GM21723 (cell line): Measurements from ENCODE around the gene C8G.

Source experiments
- ATAC-seq: cut with Tn5 transposase; IDR thresholded peaks from one replicate; pipeline ENCODE4 v1.9.1; 2021; ENCODE audit warnings: mild to moderate bottlenecking, moderate library complexity; ENCODE audit not compliant: unreplicated experiment

Gene C8G

DNA sequence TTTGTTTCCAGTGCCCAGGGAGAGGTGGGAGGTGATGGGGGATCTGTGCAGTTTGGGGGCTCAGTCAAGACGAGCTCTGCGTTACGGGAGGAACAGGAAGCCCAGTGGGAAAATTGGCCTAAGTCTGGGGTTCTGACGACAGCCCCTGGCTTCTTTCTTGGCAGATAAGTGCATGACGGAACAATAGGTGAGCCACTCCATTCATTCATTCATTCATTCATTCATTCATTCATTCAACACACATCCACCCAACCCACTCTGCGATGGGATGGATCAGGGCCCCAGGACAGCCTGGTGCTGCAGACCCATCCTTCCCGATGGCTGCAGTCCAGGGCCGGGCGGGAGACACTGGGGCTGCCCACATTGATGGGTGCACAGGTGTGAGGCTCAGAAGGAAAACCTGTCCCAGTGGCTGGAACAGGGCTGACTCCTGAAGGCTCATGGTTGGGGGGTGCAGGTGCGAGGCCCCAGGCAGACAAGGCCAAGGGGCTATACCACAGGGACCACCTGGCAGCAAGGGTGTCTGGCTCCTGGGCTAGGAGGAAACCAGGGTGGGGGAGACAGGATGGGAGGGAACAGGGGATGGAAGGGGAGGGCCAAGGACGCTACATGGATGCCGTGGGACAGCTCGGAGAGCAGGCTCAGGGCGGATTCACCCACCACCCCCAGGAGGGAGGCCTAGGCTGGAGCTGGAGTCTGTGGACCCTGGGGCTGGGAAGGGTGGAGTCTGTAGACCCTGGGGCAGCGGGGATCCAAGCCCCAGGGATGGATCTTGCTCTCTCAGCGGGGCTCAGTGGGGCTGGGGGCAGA is 35.8 kb downstream of the C8G start:
- no peak for ATAC-seq

DNA sequence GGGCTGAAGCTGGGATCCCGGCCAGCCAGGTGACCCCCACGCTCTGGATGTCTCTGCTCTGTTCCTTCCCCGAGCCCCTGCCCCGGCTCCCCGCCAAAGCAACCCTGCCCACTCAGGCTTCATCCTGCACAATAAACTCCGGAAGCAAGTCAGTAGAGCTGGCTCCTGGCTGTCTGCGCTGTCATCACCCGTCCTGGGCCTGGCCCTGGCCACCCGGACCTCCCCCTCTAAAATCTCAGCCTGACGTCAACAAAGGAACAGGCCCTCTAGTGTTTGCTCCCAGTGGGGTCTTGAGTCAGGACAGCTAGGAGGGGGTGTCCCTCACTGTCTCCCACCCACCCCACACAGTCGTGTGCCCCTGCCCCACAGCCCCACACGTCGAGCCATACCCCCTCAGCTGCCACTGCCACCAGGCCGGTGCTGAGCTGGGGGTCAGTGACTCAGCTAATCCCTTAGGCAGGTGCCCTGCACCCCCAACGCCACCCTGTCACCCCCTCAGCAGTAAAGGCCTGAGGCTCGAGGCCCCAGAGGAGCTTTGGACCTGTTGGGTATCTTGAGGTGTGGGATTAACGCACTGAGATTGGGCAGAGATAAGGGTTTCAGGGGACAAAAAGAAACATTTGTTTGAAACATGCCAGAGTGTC is 36.7 kb downstream of the C8G start:
- ATAC-seq: no peak

DNA sequence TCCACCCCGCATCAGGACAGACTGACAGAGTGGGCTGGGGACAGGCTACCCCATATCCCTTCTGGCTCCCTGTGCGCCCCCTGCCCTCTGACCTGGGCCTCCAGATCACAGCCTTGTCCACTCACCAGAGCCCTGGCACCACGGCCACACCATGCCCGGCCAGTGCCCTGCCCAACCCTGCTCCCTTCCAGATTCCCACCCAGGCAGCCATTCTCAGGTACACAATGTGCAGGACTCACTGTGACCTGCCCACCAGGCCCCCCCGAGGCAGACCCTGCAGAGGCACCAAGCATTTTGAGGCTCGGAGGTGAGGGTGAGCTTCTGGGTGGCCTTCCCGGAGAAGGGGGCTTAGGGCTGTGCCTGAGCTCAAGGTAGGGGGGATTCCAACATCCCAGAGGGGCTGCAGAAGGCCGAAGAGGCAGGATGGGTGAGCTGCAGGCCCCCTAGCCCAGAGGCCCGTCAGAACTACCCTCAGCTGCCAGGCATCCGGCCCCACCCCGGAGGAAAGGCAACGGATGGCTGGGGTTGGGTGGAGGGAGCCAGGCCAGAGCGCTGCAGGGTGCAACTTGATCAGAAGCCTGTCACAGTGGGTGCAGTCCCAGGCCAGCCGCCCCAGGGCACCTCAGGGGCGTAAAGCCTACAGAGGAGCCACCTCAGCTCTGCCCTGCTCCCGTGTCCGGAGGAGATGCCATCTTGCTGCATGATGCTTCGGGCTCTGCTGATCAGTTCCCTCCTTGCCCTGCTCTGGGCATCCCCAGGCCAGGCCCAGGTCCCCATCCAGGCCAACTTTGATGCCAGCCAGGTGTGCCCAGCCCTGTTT is 37.4 kb downstream of the C8G start, which contains the start of gene LCNL1:
Gene LCNL1 (plus strand): TSS at position 762 of the 820 bp plus-strand sequence. CDS start 594 bp downstream, outside the sequence.
- no peak for ATAC-seq

DNA sequence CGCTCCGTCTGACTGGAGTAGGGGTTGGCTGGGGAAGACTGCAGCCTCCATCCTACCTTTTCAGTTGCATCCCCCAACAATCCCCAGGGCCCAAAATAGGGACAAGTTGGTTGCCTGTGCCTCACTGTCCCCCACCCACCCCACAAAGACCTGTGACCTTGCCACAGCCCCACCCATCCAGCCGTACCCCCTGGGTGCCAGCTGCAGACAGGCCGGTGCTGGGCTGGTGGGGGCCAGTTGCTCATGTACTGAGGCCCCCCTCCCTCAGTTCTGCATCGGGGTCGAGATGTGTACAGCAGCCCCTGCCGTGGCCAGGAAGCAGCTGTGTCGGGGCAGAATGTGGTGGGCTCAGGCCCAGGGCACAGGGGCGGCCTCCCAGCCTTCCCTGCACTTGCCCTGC is 38.1 kb downstream of the C8G start:
- no peak for ATAC-seq

DNA sequence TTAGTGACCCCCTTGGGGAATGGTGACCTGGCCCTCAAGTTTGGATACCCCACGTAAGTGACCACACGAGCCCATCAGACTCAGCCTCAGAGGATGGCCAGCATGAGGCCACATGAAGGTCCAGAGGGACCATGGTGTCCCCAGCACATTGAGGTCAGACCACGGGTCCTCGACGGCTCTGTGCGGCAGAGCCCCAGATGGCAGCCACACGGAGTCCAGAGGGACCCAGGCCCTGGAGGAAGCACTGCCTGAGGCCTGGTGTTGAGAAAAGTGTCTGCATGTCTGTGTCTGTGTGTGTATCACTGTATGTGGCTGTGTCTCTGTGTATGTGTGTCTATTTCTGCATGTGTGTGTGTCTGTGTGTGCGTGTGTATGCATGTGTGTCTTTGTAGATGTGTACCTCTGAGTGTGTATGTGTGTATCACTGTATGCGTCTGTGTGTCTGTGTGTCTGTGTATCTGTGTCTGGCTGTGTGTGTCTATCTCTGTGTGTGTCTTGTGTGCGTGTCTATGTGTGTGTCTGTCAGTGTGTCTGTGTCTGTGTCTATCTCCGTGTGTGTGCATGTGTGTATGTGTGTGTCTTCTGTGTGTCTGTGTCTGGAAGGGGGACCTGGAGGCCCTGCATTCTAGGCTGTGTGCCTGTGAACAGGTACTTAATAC is 38.7 kb downstream of the C8G start:
- ATAC-seq: no peak

DNA sequence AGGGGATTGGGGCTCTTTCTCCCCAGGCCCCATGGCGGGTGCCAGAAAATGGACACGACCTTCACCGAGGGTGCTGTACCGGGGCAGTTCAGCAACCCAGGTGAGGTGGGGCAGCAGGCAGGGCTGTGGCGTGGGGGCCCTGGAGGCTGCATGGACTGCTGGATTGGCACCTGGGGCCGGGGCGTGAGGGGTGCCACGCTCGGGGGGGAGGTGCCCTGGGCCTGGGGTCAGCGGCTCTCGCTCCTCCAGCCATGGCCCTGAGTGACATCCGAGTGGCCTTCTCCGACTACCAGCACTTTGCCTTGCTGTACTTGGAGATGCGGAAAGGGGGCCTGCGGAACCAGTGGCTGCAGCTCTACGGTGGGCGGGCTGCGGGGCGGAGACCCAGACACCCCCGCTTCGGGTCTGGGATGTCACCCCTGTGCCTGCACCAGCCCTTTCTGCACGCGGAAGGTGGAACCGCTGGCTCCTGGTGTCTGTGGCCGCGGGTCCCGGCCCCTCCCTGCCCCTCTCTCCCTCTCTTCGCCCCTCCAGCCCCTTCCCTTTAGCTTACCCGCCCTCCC is 39.5 kb downstream of the C8G start:
- ATAC-seq: no peak

DNA sequence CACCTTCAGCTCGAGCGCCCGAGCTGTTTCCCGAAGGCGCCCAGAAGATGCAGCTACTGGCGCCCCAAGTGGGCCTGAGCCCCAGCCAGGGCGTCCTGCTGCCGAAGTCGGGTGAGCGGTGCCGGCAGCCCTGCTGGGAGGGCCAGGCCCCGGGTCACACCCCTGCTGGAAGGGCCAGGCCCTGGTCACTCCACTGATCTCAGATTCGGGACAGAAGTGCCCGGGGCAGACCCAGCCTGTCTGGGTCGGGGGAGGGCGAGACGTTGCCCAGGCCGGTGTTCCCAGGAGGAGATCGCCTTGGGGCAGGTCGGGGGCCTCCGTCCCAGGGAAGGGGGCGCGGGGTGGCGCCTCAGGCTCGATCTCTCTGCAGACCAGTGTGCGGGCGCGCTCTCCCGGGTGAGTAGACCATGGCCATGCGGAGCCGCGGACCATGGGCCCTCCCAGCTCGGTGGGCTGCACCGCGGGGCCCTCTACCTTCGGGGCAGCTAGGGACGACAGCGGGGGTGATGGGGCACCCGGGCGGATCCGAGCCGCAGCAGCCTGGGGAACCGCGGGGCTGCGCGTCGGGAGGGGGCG is 40.1 kb downstream of the C8G start:
- ATAC-seq: no peak

DNA sequence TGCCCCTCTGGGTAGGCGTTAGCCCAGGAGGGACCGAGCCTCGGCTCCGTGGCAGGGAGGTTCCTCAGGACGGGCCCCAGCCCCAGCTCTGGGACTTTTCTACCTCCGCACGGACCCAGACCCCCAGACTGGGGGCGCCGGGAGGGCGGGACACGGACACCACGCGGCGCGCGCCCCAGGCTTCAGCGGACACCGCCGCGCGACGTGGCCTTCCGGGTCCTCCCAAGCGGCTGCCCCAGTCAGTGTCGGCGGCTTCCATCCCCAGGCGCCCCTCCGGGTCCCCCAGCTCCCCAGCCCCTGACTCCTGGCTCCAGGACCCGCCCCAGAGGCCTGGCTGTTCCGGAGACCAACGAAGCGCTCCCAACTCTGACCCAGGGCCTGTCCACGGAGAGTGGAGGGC is 40.8 kb downstream of the C8G start:
- no peak for ATAC-seq

DNA sequence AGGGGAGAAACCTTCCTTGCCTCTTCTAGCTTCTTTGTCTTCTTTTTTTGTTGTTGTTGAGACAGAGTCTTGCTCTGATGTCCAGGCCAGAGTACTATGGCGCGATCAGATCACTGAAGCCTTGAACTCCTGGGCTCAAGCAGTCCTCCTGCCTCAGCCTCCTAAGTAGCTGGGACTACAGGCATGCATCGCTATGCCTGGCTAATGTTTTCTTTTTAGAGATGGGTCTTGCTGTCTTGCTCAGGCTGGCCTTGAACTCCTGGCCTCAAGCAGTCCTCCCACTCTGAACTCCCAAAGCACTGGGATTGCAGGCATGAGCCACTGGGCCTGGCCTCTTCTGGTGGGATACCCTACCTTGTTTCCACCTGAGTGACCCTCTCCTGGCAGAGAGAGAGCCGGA is 43.8 kb downstream of the C8G start:
- no peak for ATAC-seq

DNA sequence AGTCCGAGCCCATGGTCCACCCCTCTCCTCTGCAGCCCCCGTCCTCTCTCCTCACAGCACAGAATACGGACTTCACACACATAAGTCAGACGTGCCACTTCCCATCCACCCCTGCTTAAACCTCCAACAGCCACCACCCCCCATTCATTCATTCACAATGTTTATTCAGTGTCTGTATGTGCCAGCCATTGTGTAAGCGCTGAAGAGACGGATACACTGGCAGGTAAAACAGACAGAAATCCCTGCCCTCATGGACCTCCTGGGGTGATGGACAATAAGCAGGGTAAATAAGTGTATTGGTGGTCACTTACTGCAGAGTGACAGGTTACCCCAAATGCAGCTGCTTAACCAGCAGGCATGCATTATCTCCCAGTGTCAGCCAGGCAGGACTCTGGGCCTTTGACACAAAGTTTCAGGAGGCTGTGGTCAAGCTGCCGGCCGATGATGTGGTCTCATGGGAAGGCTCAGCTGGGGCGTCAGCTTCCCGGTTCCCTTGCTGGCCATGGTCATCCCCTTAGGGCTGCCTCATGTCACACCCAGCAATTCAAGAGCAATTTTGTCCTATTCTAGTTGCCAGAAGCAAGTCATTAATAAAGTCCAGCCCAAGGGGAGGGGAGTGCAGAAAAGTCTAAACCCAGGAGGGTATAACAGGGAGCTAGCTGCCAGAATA is 45.3 kb downstream of the C8G start:
- no peak for ATAC-seq

DNA sequence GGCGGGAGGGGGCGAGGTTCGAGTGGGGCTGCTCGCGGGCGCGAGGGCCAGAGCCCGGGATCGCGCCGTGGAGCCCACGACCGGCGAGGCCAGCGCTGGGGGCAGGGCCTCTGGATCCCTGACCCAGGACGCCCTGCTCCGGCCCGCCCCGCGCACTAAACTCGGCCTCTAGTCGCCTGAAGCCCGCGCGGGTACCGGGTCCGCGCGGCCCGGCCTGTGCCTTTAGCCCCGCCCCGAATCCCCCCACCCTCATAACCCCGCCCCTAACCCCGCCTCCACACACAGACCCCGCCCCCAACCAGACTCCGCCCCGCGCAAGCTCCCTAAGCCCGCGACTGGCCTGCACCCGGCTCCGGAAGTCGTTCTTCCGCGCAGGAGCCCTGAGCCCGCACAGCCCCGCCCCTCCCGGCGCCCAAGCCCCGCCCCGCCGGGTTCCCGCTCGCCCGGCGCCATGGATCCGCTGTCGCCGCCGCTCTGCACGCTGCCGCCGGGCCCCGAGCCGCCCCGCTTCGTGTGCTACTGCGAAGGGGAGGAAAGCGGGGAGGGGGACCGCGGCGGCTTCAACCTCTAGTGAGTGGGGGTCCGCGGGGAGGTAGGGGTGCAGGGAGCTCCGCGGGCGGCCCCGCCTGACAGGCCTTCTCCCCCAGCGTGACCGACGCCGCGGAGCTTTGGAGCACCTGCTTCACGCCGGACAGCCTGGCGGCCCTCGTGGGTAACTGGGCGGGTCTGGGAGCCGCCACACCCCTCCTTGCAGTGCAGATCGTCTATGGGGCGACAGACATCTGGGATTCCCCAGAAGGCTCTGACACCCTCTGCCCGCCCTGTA is 47.2 kb downstream of the C8G start, which contains the start of gene PAXX:
Gene PAXX (plus strand): TSS at position 430 of the 826 bp plus-strand sequence. CDS start 22 bp downstream, at position 452.
- peak; percentile 77 for ATAC-seq

DNA sequence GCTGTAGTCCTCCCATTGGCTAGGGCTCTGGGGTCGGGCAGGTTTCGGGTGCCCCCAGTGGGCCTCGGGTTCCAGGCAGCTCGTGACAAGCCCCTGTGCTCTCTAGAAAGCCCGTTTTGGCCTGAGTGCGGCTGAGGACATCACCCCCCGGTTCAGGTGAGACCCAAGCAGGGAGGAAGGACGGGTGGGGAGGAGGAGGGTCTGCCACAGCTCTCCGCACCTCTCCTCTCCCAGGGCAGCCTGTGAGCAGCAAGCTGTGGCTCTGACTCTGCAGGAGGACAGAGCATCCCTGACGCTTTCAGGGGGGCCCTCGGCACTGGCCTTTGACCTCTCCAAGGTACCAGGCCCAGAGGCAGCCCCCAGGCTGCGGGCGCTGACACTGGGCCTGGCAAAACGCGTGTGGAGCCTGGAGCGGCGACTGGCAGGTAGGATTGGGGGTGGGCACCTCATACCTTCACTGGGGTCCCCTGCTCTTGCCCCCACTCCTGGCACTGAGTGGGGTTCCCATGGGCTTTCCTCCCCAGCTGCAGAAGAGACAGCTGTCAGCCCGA is 47.9 kb downstream of the C8G start:
- peak; percentile 6 for ATAC-seq

DNA sequence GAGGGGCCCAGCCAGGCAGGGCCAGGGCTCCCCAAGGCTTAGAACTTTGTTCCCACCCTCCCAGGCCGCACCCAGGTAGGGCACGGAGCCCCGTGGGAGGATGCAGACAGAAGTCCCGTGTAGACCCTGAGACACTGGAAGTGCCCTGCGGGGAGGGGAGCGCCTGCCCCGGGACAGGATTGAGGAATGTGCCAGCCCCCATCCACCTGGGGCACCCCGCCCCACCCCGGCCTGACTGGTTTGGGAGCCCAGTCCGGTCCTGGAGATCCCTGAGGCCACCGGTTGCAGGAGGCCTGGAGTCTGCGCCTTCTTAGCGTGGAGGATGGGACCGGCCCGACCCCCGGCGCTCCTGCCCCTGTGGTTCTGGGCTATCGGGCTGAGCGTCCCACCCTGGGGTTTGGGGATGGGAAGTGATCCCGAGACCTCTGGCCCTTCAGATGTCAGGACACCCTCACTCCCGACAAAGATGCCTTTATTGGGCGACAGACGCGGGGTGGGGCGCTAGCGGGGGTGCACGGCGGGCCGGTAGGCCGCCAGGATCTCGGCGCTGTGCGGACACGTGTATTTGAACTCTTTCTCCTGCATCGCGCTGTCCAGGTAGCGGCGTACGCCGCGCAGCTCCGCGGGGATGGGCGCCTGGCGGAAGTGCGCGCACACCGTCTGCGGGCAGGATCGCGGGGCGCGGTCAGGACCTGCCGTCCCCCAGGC is 49.3 kb downstream of the C8G start:
- no peak for ATAC-seq

DNA sequence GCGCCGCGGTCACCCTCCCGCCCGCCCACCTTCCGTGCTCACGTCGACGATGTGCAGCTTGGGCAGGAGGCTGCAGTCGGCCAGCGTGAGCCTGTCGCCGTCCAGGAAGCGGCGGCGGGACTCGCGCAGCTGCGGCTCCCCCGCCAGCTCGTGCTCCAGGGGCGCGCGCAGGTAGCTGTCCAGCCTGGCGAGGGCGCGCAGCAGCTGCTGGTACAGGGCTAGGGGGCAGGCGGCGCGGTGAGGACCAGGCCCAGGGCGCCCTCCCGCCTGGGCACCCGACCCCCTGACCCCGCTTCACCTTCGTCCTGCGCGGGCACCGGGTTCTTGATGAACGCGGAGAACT is 49.8 kb downstream of the C8G start:
- ATAC-seq: no peak

DNA sequence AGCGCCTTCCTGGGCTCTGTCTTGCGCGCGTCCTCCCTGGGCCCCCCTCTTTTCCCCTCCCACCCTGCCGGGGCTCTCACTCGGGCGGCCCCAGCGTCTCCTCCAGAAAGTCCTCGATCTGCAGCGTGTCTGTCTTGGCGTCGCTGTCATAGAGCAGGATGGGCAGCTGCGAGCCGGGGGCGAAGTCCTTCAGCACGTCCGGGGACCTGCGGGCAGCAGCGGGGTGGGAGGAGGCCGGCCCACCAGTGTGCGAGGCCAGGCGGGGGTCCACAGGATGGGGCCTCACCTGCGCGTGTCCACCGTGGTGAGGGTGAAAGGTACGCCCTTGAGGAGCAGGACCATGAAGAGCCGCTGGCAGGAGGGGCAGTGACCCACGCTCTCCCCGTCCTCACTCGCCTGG is 50.3 kb downstream of the C8G start:
- no peak for ATAC-seq

DNA sequence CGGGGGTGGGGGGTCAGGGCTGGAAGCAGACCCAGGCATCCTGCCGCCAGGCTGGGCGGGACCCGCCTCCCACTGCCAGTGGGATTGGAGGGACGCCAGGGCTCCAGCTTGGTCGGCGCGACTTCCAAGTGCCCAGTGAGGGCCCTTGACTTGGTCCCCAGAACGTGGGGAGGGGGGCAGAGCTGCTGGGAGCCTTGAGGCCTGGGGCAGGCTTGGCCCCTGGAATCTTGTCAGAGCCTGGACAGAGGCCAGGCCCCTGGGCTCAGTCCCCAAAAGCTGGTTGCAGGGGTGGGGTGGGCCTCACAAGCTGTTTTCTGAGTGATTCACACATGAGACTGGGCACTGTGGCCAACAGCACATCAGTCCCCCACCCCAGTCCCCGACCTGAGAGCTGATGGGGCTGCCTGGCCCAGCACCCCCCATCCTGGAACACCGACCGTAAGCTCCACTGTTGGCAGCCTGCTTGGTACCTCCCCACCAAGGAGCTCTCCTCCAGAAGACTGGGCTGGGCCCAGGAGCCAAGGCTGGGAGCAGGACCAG is 50.8 kb downstream of the C8G start:
- no peak for ATAC-seq
